Naive B cell (primary cell): ENCODE results near the gene RYR3. TPM values are rescaled to one million over a fixed set of nuclear protein-coding genes. Genes with fewer than 3 reads are reported as not detected.

Source experiments
- ATAC-seq, 2 donors: fragments of 150-1000 bp; cut with Tn5 transposase; 2 replicates each; pipeline ENCODE4 v1.10.0; 2021; ENCODE audit warnings: low read depth in 2 of 2, mild to moderate bottlenecking in 2 of 2, moderate library complexity in 2 of 2
- DNase-seq: peaks from one replicate; pipeline ENCODE4 v3.0.0; 2022
- H3K27ac Mint-ChIP-seq, 6 donors: one replicate each; pipeline ENCODE4 v1.8.0; 2020 to 2022; ENCODE audit warnings: mild to moderate bottlenecking in 6 of 6, mixed read lengths in 6 of 6, moderate library complexity in 5 of 6, inconsistent platforms in 2 of 6
- H3K27me3 Mint-ChIP-seq, 3 donors: one replicate each; pipeline ENCODE4 v1.8.0; 2021 to 2022; ENCODE audit warnings: mixed read lengths in 3 of 3, mild to moderate bottlenecking in 1 of 3
- H3K36me3 Mint-ChIP-seq, 2 donors: one replicate each; pipeline ENCODE4 v1.8.0; 2020 to 2022; ENCODE audit warnings: mixed read lengths in 2 of 2, inconsistent platforms in 1 of 2, mild to moderate bottlenecking in 1 of 2
- H3K4me1 Mint-ChIP-seq, 3 donors: one replicate each; pipeline ENCODE4 v1.8.0; 2020 to 2022; ENCODE audit warnings: mixed read lengths in 3 of 3, inconsistent platforms in 1 of 3, mild to moderate bottlenecking in 1 of 3, moderate library complexity in 1 of 3
- H3K4me3 Mint-ChIP-seq, 8 donors: one replicate each; pipeline ENCODE4 v1.8.0; 2020 to 2022; ENCODE audit warnings: mild to moderate bottlenecking in 8 of 8, mixed read lengths in 8 of 8, moderate library complexity in 8 of 8, inconsistent platforms in 2 of 8
- H3K9me3 Mint-ChIP-seq, 7 donors: one replicate each; pipeline ENCODE4 v1.8.0; 2020 to 2022; ENCODE audit warnings: mixed read lengths in 7 of 7, mild to moderate bottlenecking in 5 of 7, inconsistent platforms in 2 of 7, moderate library complexity in 1 of 7
- polyA plus RNA-seq, 6 donors: library from polyadenylated mRNA; unstranded; fragments of 300-500 nt; fragmentation: Illumina TruSeq; gene quantifications; one replicate each; pipeline ENCODE4 v1.2.3, GENCODE V29; 2021; ENCODE audit warnings: low read depth in 6 of 6

RYR3 gene
- polyA plus RNA-seq, 6 donors from 2014 or later, result 0.14 to 0.86 (median 0.23) TPM

DNA sequence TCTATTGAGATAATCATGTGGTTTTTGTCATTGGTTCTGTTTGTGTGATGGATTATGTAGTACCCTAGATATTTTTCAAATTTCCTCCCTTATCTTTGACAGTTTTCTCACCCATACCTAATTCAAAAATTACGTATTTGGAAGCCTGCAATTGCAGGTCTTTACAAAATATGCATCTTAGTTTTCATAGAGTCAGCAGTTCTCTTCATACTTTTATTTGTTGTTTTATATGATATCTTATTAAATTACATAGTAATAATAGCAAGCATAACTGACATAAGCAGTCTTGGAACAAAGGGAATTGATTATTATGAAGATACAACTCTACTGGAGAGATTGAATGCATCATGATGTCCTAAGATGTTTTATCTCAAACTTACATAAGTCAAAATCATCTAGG is 442.2 kb downstream of the RYR3 start:
- Mint-ChIP-seq H3K9me3 (peaks cover 0 to 12% (median 3%) of the 10 kb centered on the region in 7 donors), H3K4me3 (no peak overlapping the region), H3K27me3 (peaks cover 9 to 12% (median 11%) of the 10 kb centered on the region in 3 donors), H3K27ac (no peak overlapping the region), H3K4me1 (no peaks in the 10 kb centered on the region), H3K36me3 (no peaks in the 10 kb centered on the region)
- DNase-seq (no peak), ATAC-seq (no peak)

DNA sequence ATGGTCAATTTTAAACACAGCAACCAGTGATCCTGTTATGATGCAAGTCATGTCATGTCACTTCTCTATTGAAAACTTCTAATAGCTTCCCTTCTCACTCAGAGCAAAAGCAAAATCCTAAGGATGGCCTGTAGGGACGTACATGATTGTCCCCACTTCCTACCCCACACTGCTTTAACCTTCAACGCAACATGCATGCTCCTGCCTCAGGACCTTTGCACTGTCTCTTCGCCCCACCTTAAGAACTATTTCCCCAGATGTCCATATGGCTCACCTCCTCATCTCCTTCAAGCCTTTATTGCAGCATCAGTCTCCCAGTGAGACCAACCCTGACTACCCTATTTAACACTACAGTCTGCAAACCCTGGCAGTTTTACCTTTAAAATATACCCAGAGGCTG is 443.5 kb downstream of the RYR3 start:
- Mint-ChIP-seq H3K27ac (no peak overlapping the region), H3K4me1 (no peaks in the 10 kb centered on the region), H3K36me3 (no peaks in the 10 kb centered on the region), H3K4me3 (no peak overlapping the region), H3K27me3 (peaks cover 12 to 15% (median 12%) of the 10 kb centered on the region in 3 donors), H3K9me3 (peaks cover 0 to 12% (median 3%) of the 10 kb centered on the region in 7 donors)
- no peak for ATAC-seq
- no peak for DNase-seq

DNA sequence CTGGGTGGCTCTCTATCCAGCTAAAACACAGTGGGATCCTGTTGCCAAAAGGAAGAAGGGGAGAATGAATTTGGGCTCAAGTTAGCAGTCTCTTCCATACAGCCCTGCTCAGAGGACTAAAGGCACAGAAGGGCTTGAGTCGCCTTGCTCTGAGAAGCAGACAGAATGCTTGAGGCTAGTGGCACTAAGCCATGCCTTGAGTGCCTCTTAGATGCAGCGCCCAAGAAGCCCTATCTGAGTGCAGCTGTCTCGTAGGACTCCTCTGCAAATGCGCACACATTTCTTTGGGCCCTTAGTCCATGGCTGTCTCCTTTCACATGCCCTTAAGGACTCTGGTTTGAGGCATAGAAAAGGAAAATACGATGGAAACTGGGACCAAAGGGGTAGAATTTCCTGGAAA is 446.2 kb downstream of the RYR3 start:
- DNase-seq (no peak), ATAC-seq (no peak)
- H3K27me3 Mint-ChIP-seq, result peaks cover 12 to 32% (median 24%) of the 10 kb centered on the region in 3 donors
- H3K27ac Mint-ChIP-seq, result no peak overlapping the region
- no peaks in the 10 kb centered on the region for H3K4me1 Mint-ChIP-seq
- no peaks in the 10 kb centered on the region for H3K36me3 Mint-ChIP-seq
- H3K4me3 Mint-ChIP-seq, result no peak overlapping the region
- H3K9me3 Mint-ChIP-seq, result peaks cover 0 to 6% (median 0%) of the 10 kb centered on the region in 7 donors

DNA sequence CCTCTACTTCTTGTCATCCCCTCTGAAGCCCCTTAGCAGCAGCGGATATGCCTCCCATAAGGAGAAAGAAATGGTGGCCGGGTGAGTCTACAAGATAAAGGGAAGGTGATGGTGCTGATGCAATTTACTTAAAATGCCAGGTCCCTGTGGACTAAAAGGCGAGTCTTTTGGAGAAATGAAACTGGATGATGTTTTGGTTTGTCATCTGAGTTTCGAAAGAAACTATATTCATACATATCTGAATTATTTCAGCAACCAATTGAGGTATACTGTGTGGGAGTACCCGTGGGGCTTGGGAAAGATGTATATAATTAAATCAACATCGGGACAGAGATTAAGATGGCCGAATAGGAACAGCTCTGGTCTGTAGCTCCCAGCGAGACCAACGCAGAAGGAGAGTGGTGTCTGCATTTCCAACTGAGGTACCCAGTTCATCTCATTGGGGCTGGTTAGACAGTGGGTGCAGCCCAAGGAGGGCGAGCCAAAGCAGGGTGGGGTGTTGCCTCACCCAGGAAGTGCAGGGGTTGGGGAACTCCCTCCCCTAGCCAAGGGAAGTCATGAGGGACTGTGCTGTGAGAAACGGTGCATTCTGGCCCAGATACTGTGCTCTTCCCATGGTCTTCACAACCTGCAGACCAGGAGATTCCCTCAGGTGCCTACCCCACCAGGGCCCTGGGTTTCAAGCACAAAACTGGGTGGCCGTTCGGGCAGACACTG is 446.9 kb downstream of the RYR3 start:
- ATAC-seq, result no peak
- Mint-ChIP-seq H3K9me3 (peaks cover 0 to 3% (median 0%) of the 10 kb centered on the region in 7 donors), H3K27me3 (peaks cover 12 to 32% (median 16%) of the 10 kb centered on the region in 3 donors), H3K4me1 (no peaks in the 10 kb centered on the region), H3K27ac (no peak overlapping the region), H3K4me3 (no peak overlapping the region), H3K36me3 (no peaks in the 10 kb centered on the region)
- DNase-seq, result no peak

DNA sequence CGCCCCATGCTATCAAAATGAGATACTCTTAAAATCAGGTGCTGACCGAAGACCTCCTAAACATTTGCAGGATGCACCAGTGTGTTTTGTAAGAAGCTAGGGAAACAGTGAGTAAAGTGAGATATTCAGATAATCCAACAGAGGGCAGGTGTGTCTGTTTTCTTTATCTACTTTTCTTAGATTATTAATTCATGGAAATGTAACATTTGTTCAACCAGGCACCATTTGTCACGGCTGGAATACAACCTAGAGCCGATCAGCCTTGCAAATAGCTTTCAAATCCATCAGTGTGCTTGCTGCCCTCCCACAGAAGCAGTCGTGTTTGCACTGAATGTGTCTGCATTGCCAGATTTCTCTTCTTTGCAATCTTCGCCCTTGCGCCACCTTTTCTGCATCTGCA is 455.6 kb downstream of the RYR3 start:
- ATAC-seq, result no peak
- DNase-seq, result no peak
- Mint-ChIP-seq H3K9me3 (peaks cover 0 to 1% (median 0%) of the 10 kb centered on the region in 7 donors), H3K27me3 (peaks cover 0 to 7% (median 6%) of the 10 kb centered on the region in 3 donors), H3K27ac (no peak overlapping the region), H3K36me3 (no peaks in the 10 kb centered on the region), H3K4me3 (no peak overlapping the region), H3K4me1 (no peaks in the 10 kb centered on the region)

DNA sequence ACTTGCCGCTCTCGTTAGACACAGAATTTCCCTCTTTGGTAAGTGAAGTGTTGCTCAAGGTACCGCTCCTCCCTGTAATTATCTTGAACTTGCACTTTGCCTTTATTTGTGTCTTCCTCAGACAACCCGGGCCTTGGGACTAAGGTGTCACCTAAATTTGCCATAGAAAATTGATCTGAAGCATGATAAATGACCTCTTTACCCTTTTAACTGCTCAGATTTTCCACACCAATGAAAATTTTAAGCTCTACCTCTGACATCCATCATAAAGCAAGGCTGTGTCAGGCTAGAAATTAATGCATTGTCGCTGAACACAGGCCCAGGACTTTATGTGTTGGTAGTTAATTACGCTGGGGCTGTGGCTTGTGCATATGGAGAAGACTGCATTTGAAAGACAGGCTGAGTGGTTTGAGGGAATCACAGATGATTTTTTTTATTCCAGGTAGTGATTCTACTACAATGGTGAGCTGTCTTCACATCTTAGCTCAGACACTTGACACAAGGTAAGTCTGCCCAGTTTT is 458.0 kb downstream of the RYR3 start:
- no peaks in the 10 kb centered on the region for H3K36me3 Mint-ChIP-seq
- H3K27ac Mint-ChIP-seq, result no peak overlapping the region
- H3K4me3 Mint-ChIP-seq, result no peak overlapping the region
- peaks cover 0 to 1% (median 0%) of the 10 kb centered on the region in 7 donors for H3K9me3 Mint-ChIP-seq
- peaks cover 0 to 7% (median 6%) of the 10 kb centered on the region in 3 donors for H3K27me3 Mint-ChIP-seq
- ATAC-seq (no peak), DNase-seq (no peak)
- no peaks in the 10 kb centered on the region for H3K4me1 Mint-ChIP-seq

DNA sequence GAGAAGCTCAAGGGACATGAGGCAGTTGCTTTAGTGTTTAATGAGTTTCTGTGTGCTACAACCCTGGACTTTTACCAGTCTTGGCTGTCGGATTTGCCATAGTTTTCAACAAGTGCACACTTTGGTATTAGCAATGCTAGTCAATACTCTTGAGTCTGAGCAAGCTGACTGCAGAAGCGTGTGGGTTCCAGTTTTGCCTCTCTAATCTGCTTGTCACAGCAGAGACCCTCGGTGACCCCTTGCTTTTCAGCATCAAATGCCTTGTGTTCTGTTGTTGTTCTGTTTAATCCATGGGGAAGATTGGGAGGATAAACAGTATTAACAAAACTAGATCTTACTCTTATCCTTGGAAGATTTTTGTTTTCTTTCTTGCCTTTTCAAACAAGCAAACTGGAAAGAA is 463.2 kb downstream of the RYR3 start:
- no peak for DNase-seq
- Mint-ChIP-seq H3K4me1 (no peaks in the 10 kb centered on the region), H3K4me3 (no peak overlapping the region), H3K27me3 (peaks cover 0 to 20% (median 14%) of the 10 kb centered on the region in 3 donors), H3K27ac (no peak overlapping the region), H3K9me3 (peaks cover 0 to 1% (median 0%) of the 10 kb centered on the region in 7 donors), H3K36me3 (no peaks in the 10 kb centered on the region)
- no peak for ATAC-seq

DNA sequence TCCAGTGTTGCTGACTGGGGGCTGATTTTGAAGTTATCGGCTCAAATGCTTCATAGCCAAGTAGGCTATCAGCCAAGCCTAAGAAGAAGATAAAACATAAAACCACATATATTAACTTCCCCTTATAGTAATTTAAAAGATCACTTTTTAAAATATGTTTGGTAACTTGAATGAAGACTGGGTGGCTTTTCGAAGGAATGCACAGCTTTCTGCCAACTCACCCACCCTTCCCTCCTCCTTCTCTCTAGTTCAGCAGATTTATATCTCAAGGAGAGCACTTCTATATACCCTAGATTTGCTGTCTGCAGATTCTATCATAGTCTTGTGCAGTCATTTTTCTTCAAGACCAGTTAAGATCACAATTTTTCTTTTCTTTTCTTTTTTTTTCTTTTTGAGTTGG is 468.1 kb downstream of the RYR3 start:
- Mint-ChIP-seq H3K27me3 (peaks cover 0 to 15% (median 8%) of the 10 kb centered on the region in 3 donors), H3K36me3 (no peaks in the 10 kb centered on the region), H3K27ac (no peak overlapping the region), H3K9me3 (peaks cover 0 to 2% (median 0%) of the 10 kb centered on the region in 7 donors), H3K4me3 (peak overlapping the region in 1 of 8 donors; percentile 42), H3K4me1 (no peaks in the 10 kb centered on the region)
- no peak for ATAC-seq
- DNase-seq, result no peak

DNA sequence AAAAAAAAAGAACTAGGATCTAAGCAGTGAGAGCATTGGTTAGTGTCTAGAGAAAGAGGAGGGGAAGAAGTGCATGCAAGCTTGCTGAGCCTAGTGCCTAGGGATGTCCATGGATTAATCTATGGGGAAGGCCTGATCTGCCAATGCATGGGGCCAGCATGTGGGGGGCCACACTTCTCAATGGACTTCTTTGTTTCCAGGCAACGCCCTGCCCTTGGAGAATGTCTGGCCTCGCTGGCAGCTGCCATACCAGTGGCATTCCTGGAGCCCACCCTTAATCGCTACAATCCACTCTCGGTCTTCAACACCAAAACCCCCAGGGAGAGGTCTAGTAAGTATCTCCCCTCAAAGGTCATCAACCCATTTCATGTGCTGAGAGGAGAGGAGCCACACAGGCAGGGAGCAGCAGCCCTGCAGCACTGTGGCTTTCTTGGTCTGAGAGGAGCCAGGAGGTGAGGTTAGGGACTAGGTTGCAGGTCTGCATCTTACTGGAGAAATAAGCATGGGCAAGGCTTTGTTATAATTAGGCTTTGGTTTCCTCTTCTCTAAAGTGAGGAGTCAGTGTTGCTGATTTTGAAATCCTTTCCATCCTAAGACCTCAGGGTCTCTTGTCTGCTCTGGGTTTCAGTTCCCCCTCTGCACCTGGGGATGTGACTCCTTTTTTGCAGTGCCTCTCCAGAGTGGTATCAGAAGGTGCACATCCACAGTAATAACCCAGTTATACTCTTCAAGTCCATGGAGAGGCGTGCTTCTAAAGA is 469.4 kb downstream of the RYR3 start:
- ATAC-seq (no peak), DNase-seq (no peak)
- Mint-ChIP-seq H3K27me3 (peaks cover 0 to 15% (median 8%) of the 10 kb centered on the region in 3 donors), H3K4me3 (no peak overlapping the region), H3K36me3 (no peaks in the 10 kb centered on the region), H3K27ac (peak overlapping the region in 1 of 6 donors; percentile 92), H3K4me1 (no peaks in the 10 kb centered on the region), H3K9me3 (peaks cover 0 to 2% (median 0%) of the 10 kb centered on the region in 7 donors)

DNA sequence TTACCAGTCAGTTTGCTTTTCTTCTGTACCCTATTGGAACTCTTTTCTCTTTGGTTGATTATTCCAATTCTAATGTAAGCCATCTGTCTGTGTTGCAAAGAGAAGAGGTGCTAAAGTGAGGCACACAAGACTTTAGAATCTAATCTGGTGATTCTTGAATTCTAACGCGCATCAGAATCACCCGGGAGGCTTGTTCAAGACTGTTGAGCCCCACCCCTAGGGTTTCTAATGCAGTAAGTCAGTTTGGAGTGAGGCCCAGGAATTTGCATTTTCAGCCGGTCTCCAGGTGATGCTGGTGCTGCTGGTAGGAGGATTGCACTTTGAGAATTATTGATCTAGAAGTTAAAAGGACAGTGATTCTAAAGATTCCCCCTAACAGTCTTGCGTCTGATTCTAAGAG is 472.2 kb downstream of the RYR3 start:
- Mint-ChIP-seq H3K27me3 (peaks cover 0 to 5% (median 0%) of the 10 kb centered on the region in 3 donors), H3K4me1 (no peaks in the 10 kb centered on the region), H3K9me3 (peaks cover 0 to 2% (median 0%) of the 10 kb centered on the region in 7 donors), H3K4me3 (no peak overlapping the region), H3K36me3 (no peaks in the 10 kb centered on the region), H3K27ac (no peak overlapping the region)
- DNase-seq, result no peak
- ATAC-seq, result no peak

DNA sequence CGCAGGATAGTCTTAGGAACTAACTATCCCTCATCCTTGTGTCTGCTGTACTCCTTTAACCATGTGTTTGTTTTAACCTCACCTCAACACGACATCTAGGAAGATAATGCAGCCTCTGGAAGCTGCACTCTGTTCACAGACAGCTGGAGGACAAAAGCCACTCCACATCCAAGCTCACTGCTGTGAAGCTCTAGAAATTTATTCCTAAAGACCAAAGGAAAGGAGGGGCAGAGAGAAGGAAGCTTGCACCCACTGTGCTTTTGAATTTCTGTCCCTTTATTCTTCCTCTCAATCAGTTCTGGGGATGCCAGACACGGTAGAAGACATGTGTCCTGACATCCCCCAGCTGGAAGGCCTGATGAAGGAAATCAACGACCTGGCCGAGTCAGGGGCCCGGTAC is 474.6 kb downstream of the RYR3 start:
- Mint-ChIP-seq H3K4me1 (peaks cover 6 to 7% (median 6%) of the 10 kb centered on the region in 3 donors), H3K36me3 (no peaks in the 10 kb centered on the region), H3K9me3 (peaks cover 0 to 2% (median 0%) of the 10 kb centered on the region in 7 donors), H3K4me3 (no peak overlapping the region), H3K27me3 (peaks cover 0 to 6% (median 0%) of the 10 kb centered on the region in 3 donors), H3K27ac (no peak overlapping the region)
- no peak for ATAC-seq
- no peak for DNase-seq

DNA sequence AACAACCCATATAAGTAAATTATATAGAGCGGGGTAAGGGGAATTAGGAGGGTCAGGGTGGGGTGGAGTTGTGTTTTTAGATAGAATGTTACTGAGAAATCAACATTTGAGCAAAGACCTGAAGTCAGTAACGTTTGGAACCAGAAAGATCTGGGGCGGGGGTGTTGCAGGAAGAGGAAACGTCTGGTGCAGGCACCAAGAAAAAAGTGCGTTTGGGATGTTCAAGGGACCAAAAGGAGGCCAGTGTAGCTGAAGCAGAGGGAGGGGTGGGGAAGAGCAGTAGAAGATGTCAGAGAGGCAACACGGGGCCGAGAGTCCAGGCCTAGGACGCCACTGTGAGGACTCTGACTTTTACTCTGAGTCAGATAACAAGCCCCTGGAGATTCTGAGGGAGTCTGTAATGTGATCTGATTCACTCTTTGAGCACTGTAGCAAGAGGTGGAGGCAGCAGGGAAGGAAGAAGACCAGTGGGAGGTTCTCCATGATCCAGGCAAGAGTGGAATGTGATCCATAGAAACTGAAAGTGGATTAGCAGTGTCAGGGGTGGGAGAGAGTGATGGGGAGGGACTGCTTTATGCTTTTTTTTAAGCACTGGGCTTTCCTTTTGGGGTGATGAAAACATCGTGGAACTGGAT is 478.3 kb downstream of the RYR3 start:
- H3K4me1 Mint-ChIP-seq, result peaks cover 6 to 7% (median 6%) of the 10 kb centered on the region in 3 donors
- H3K9me3 Mint-ChIP-seq, result no peaks in the 10 kb centered on the region
- H3K4me3 Mint-ChIP-seq, result peak overlapping the region in 2 of 8 donors; percentile 7 to 80
- H3K27ac Mint-ChIP-seq, result no peak overlapping the region
- ATAC-seq, result no peak
- H3K36me3 Mint-ChIP-seq, result no peaks in the 10 kb centered on the region
- DNase-seq, result no peak
- peaks cover 0 to 6% (median 0%) of the 10 kb centered on the region in 3 donors for H3K27me3 Mint-ChIP-seq

DNA sequence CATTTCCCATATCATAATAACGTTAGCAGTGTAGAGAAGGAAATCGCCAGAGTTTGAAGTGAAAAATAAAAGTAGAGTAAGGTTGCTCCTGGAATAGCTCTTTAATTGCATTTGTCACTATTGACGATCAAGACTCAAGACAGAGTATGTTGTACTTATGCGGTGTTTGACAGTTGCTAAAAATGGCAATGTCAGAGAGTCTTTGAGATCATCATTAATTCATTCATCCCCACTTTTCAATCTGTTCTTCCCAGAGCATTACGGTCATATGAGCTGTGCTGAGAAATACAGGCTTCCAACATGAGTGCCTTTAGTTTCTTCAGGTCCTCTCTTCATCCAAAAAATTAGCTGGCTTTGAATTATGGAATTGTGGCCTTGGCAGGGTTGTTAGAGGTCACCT is 483.7 kb downstream of the RYR3 start:
- Mint-ChIP-seq H3K27me3 (peaks cover 0 to 14% (median 7%) of the 10 kb centered on the region in 3 donors), H3K9me3 (peaks cover 0 to 2% (median 0%) of the 10 kb centered on the region in 7 donors), H3K36me3 (no peaks in the 10 kb centered on the region), H3K27ac (no peak overlapping the region), H3K4me1 (no peaks in the 10 kb centered on the region), H3K4me3 (no peak overlapping the region)
- DNase-seq (no peak), ATAC-seq (no peak)
